KMS-11 (cell line): ENCODE data around the gene MDC1.
A peak's percentile ranks its signal among the peaks of the same experiment; 100 is the strongest.

ENCODE experiments used
- H2AFZ ChIP-seq: fragments of 200-600 bp; sonication (generic); 2 replicates; pipeline ENCODE4 v1.6.1; 2016; ENCODE audit warnings: antibody characterized with exemption, mixed run types, low read depth
- H3K27ac ChIP-seq: fragments of 200-600 bp; sonication (generic); 2 replicates; pipeline ENCODE4 v1.6.1; 2016; ENCODE audit warnings: mild to moderate bottlenecking, mixed run types
- H3K27me3 ChIP-seq: fragments of 200-600 bp; sonication (generic); 2 replicates; pipeline ENCODE4 v1.6.1; 2017; ENCODE audit warnings: mild to moderate bottlenecking, low read depth, mixed run types, moderate library complexity; ENCODE audit not compliant: insufficient read depth
- H3K36me3 ChIP-seq: fragments of 200-600 bp; sonication (generic); 2 replicates; pipeline ENCODE4 v1.6.1; 2017; ENCODE audit warnings: mild to moderate bottlenecking, mixed run types; ENCODE audit not compliant: insufficient read depth
- H3K4me1 ChIP-seq: fragments of 200-600 bp; sonication (generic); 2 replicates; pipeline ENCODE4 v1.6.1; 2016; ENCODE audit warnings: mild to moderate bottlenecking, low read depth, mixed run types; ENCODE audit not compliant: poor library complexity, severe bottlenecking
- H3K4me2 ChIP-seq: fragments of 200-600 bp; sonication (generic); 2 replicates; pipeline ENCODE4 v1.7.0; 2016; ENCODE audit warnings: mild to moderate bottlenecking, mixed run types
- H3K4me3 ChIP-seq: fragments of 200-600 bp; sonication (generic); IDR thresholded peaks from 2 replicates; pipeline ENCODE4 v1.6.1; 2017; ENCODE audit warnings: low read depth, low read length, mixed read lengths; ENCODE audit not compliant: insufficient read depth
- H3K79me2 ChIP-seq: fragments of 200-600 bp; sonication (generic); 2 replicates; pipeline ENCODE4 v1.6.1; 2016; ENCODE audit warnings: low read depth, mixed run types; ENCODE audit not compliant: insufficient read depth
- H3K9ac ChIP-seq: fragments of 200-600 bp; sonication (generic); 2 replicates; pipeline ENCODE4 v1.6.1; 2016; ENCODE audit warnings: mild to moderate bottlenecking, mixed run types
- H4K20me1 ChIP-seq: fragments of 200-600 bp; sonication (generic); 2 replicates; pipeline ENCODE4 v1.6.1; 2016; ENCODE audit warnings: mild to moderate bottlenecking, mixed run types; ENCODE audit not compliant: insufficient read depth
- CTCF ChIP-seq: fragments of 200-600 bp; sonication (generic); conservative IDR thresholded peaks from 2 replicates; pipeline ENCODE4 v1.6.1; 2017; ENCODE audit warnings: low read depth, mild to moderate bottlenecking, antibody characterized with exemption, low read length, moderate library complexity, mixed read lengths

MDC1 gene

GRCh38 chr6:30735668-30736314 lies 18.7 kb upstream of the MDC1 start:
- no peak overlapping the region for H3K4me2 ChIP-seq
- no peak overlapping the region for H3K4me3 ChIP-seq
- H3K36me3 ChIP-seq: no peaks in the 10 kb centered on the region
- peaks cover 24% of the 10 kb centered on the region for H3K4me1 ChIP-seq
- H3K27ac ChIP-seq: no peak overlapping the region
- H3K9ac ChIP-seq: no peak overlapping the region
- H3K79me2 ChIP-seq: no peaks in the 10 kb centered on the region
- no peak for TF ChIP-seq CTCF
- no peaks in the 10 kb centered on the region for H4K20me1 ChIP-seq
- no peaks in the 10 kb centered on the region for H3K27me3 ChIP-seq
- no peak overlapping the region for H2AFZ ChIP-seq

GRCh38 chr6:30732237-30732943 lies 15.3 kb upstream of the MDC1 start:
- H3K36me3 ChIP-seq: no peaks in the 10 kb centered on the region
- H3K4me2 ChIP-seq: no peak overlapping the region
- no peak overlapping the region for H3K9ac ChIP-seq

DNA sequence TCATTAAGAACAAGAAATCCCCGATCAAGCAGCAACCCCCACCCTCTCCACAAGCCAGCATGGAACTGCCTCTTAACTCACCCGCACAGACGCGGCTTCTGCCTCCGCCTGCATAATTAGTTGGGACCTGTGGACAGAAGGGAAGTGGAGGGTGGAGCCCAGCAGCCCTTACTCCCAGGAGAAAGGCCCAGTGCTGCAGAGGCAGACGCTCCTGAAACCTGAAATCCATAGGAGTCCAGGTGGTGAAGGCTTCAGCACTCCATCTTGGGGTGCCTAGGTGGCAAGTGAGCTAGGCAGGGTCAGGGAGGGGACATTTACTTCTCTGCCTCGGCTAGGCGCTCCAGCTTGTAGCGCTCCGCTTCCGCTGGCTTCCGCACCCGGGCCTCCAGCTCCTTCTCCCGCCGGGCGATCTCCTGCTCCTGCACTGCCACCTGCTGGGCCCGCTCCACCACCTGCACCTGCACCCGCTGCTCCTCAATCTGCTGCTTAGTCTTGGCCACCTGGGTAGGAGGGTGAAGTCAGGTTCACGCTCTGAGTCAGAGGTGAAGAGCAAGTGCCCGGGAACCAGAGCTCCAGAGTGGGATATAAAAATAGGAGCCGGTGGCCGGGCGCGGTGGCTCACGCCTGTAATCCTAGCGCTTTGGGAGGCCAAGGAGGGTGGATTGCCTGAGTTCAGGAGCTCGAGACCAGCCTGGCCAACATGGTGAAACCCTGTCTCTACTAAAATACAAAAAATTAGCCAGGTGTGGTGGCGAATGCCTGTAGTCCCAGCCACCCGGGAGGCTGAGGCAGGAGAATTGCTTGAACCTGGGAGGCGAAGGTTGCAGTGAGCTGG lies 13.7 kb upstream of the MDC1 start:
- TF ChIP-seq CTCF: peak; percentile 60
- Histone ChIP-seq H3K27me3 (no peaks in the 10 kb centered on the region), H3K36me3 (no peaks in the 10 kb centered on the region), H4K20me1 (no peaks in the 10 kb centered on the region), H3K4me3 (no peak overlapping the region), H3K9ac (no peak overlapping the region), H2AFZ (peak overlapping the region; percentile 14; the same call in 1 of the 2 replicates), H3K4me2 (peak overlapping the region; percentile 41; the same call in 1 of the 2 replicates), H3K4me1 (peaks cover 13% of the 10 kb centered on the region), H3K27ac (no peak overlapping the region), H3K79me2 (no peaks in the 10 kb centered on the region)

More at GRCh38 chr6:30732237-30732943, 15.3 kb upstream of the MDC1 start:
- no peak overlapping the region for H3K27ac ChIP-seq
- peaks cover 16% of the 10 kb centered on the region for H3K4me1 ChIP-seq
- no peaks in the 10 kb centered on the region for H3K79me2 ChIP-seq
- H3K27me3 ChIP-seq: no peaks in the 10 kb centered on the region
- no peak overlapping the region for H3K4me3 ChIP-seq
- no peak for TF ChIP-seq CTCF
- H2AFZ ChIP-seq: no peak overlapping the region
- no peaks in the 10 kb centered on the region for H4K20me1 ChIP-seq

GRCh38 chr6:30727920-30728553 lies 11.0 kb upstream of the MDC1 start:
- H3K79me2 ChIP-seq: peaks cover 18% of the 10 kb centered on the region
- no peak for TF ChIP-seq CTCF
- no peak overlapping the region for H2AFZ ChIP-seq
- no peak overlapping the region for H3K4me3 ChIP-seq
- peaks cover 32% of the 10 kb centered on the region for H3K4me1 ChIP-seq
- no peak overlapping the region for H3K27ac ChIP-seq
- no peak overlapping the region for H3K4me2 ChIP-seq
- H3K9ac ChIP-seq: no peak overlapping the region
- H3K36me3 ChIP-seq: peaks cover 9% of the 10 kb centered on the region; the same call in 1 of the 2 replicates
- H4K20me1 ChIP-seq: peaks cover 20% of the 10 kb centered on the region
- H3K27me3 ChIP-seq: no peaks in the 10 kb centered on the region
